HG02973 (cell line): Measurements from ENCODE around the gene NOC2L.
"Not testable (repeated sequence)": the region's sequence is repeated elsewhere in the genome, so short reads cannot be mapped to it uniquely, and the experiment has no call there.

ENCODE experiments used
- ATAC-seq: cut with Tn5 transposase; IDR thresholded peaks from one replicate; pipeline ENCODE4 v1.9.1; 2021; ENCODE audit warnings: moderate library complexity; ENCODE audit not compliant: unreplicated experiment

Gene NOC2L

GRCh38 chr1:994546-994945 is 35.5 kb upstream of the NOC2L start:
- not testable (repeated sequence) for ATAC-seq

- ATAC-seq: no peak
Observed at GRCh38 chr1:993379-993995, 34.4 kb upstream of the NOC2L start.

- no peak for ATAC-seq
Observed at GRCh38 chr1:992362-992761, 33.3 kb upstream of the NOC2L start.

GRCh38 chr1:991895-992294 is 32.8 kb upstream of the NOC2L start:
- no peak for ATAC-seq

GRCh38 chr1:991275-991674 is 32.2 kb upstream of the NOC2L start:
- ATAC-seq: not testable (repeated sequence)

DNA sequence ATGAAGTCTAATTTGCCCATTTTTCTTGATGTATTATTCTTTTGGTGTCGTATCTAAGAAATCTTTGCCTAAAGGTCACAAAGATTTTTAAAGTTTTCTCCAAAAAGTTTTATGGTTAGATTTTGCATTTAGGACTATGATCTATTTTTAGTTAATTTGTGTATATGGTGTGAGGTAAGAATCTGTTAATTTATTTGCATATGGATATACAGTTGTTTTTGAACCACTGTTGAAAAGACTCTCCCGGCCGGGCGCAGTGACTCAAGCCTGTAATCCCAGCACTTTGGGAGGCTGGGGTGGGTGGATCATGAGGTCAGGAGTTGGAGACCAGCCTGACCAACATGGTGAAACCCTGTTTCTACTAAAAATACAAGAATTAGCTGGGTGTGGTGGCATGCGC is 29.0 kb upstream of the NOC2L start:
- ATAC-seq: not testable (repeated sequence)

- no peak for ATAC-seq
Observed at GRCh38 chr1:985126-985525, 26.1 kb upstream of the NOC2L start.

GRCh38 chr1:984476-984814 is 25.4 kb upstream of the NOC2L start:
- ATAC-seq: no peak

DNA sequence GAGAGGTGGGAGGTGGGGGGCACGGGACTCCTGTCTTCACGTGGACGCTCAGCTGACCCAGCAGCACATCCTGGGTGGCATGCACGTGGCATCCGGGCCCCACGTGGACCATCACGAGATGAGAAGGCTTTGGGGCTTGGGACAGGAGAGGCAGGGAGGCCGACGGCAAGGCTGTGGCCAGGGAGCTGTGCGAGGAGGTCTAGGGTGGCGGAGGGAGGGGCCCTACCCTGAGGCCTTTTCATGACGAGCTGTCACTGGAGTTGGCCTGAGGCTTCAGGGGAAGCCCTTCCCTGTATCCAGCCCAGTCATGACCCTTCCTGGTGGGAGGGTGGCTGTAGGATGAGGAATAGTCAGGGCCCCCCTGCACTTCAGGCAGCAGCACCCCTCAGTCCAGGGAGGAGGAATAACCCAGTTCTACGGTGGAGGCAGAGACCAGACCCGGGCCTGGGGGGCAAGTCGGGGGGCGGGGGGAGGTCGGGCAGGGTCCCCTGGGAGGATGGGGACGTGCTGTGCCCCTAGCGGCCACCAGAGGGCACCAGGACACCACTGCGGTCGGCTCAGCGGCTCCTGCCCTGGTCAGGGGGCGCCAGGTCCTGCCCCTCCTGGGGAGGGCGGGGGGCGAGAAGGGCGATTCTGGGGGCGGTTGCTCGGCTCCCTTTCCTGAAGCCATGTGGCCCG is 24.9 kb upstream of the NOC2L start:
- ATAC-seq: no peak

DNA sequence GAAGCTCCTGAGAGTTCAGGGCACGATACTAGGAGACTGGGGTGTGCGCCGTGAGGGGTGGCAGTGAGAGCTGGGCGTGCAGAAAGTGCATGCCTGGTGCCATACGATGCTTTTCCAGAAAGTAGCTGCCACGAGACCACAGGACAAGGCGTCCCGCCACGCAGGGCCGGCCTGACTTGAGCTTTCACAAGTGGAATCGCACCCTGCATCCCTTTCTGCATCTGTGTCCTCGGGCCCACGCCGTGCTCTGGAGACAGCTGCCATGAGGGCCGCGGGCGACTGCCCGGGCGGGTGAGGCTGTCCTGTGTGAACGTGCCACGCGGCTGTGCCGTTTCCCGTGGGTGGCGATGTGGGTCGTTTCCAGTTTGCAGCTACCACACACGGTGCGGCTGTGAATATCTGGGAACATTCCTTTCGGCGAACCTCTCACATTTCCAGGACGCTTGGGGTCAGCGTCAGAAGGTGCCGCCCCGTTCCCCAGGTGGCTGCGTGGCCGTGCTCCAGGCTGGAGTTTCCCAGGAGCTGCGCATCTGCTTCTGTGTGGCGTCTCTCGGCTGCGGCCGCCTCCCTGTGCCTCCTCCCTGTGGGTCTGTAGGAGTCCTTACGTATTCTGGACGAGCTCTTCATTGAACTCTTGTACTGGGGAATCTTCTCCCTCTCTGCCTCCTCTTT is 23.8 kb upstream of the NOC2L start:
- no peak for ATAC-seq

DNA sequence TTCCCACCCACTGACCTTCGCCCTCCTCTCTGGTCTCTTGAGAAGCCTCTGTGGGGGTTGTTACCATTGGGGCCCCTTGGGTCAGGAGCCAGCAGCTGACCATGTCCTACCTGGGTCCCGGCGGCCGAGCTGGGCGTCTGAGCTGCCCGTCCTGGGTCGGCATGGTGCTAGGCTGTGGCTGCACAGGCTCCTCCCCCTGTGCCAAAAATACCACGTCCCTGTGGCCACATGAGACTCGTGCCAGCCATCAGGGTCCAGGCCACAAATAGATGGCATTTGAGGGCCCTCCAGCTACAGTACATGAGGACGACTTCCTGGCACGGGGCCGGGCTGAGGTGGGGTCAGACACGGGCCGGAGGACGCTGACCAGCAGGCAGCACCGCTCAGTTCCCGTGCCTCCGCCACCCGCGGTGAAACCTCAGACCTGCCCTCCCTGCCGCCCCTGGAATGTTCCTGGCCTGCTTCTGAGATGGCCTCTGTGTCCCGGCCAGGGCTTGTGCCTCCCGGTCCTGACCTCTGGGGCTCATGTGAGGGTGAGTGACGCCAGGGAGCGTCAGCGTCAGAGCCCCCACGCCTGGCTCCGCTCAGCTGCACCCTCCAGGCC is 23.0 kb upstream of the NOC2L start, which contains the start of gene PERM1:
Gene PERM1 (minus strand): TSS at position 139 of the 604 bp plus-strand sequence. CDS start 1,064 bp downstream, outside the sequence.
- ATAC-seq: no peak

DNA sequence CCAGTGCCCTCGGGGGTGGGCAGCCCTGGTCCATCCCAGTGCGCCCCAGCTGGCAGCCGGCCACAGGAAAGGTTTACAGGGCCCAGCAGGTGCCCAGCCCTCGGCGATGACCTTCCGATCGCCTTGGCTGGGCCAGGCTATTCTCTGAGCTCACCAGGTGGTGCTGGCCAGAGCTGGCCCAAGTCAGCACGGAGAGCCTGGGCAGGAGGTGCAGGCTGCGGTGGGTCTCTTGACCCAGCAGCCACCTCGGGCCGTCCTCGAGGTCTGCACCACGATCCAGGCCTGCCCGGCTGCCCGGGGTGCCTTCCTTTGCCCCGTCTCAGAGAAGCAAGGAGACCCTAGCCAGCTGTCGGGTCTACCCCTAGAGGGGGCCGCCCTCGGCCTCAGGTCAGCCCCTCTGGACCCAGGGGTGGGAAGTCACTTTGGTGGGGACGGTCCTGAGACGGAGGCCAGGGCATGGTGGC is 22.5 kb upstream of the NOC2L start:
- ATAC-seq: no peak

DNA sequence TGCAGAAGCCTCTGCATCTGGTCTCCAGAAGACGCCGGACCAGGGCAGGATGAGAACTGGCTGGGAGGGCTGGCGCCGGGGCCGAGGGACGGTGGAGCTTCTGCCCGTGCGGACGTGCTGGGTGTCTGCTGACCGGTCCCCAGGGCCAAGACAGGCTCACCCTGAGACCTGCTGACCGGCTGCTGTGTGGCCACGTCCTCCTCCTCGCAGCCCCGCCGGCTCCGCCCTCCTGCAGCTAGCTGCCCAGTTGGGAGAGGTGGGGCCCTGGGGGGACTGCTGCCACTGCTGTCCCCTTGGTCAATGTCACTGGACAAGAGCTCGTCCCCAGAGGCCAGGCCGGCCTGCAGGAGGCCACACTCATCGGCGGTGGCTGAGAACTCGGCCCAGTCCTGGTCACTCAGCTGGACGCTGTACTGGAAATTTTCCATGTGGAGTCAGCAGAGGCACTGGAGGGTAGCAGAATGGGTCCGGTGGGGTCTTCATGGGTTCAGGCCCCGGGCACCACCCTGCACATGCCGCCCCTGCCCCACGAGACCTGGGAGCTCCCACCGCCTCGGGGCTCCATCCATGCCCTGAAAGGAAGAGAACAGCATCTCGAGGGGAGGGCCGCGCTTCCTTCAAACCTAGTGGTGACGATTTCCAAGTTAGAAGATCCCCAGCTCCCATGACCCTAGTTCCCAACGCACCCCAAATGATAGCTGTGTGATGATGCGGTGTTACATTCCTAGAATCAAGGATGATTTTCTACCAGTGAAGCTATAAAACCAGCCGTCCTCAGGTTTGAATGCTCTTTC is 21.7 kb upstream of the NOC2L start:
- ATAC-seq: no peak

DNA sequence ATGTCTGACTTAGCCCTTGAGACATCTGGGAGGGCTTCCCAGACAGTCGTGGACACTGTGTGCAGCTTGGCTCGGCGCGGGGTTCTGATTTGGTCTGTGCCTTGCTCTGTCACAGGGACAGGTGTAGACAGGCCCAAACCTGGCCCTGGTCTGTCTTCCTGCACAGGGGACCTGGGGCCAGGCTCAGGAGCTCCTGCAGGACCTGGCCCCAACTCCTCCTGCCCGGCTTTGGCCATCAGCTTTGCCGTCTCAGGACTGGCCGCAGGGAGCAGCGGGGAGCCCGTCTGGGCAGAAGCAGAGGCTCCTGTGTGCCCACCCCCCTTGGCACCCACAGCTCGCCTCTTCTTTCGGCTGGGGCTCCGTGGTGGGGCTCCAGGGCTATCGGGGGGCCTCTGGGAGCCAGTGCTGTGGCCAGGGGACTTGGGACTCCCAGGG is 21.1 kb upstream of the NOC2L start:
- no peak for ATAC-seq

GRCh38 chr1:979744-980072 is 20.7 kb upstream of the NOC2L start:
- ATAC-seq: no peak

GRCh38 chr1:978835-979743 is 20.0 kb upstream of the NOC2L start:
- ATAC-seq: no peak

DNA sequence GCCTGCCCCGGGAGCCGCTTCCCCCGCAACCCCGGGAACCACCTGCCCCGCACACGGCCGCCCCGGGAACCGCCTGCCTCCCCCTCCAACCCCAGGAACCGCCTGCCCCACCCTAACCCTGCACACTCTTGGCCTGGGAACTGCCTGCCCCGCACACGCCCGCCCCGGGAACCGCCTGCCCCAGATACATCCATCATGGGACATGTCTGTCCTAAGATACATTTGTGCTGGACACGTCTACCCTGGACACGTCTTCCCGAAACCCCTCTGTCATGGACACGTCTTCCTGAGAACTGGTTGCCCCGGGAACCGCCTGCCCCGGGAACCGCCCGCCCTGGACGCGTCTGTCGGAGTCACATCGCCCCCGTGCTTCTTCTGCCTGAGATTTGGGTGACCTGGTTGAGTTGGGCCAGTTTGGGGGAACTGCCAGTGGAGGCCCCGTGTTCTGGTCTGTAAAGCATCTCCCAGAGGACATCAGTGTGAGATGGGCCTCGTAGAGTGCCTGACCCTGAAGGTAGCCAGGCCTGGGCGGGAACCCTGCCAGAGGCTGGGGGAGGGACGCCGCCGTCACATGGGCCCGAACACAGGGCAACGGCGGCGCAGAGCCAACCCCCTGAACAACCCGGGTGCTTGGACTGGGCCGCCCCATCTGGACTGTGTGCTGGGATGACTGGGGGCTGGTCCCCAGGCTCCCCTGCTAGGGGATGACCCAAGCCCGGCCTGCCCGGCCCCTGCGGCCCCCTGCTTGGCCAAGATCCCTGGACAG is 19.2 kb upstream of the NOC2L start:
- no peak for ATAC-seq

DNA sequence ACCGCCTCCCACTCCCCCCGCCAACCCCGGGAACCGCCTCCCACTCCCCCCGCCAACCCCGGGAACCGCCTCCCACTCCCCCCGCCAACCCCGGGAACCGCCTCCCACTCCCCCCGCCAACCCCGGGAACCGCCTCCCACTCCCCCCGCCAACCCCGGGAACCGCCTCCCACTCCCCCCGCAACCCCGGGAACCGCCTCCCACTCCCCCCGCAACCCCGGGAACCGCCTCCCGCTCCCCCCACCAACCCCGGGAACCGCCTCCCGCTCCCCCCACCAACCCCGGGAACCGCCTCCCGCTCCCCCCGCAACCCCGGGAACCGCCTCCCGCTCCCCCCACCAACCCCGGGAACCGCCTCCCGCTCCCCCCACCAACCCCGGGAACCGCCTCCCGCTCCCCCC is 17.7 kb upstream of the NOC2L start:
- not testable (repeated sequence) for ATAC-seq
